HG03469 (cell line): Measurements from ENCODE around the gene RNF133.

Experiments used
- ATAC-seq: cut with Tn5 transposase; IDR thresholded peaks from one replicate; pipeline ENCODE4 v1.9.1; 2021; ENCODE audit warnings: mild to moderate bottlenecking, moderate library complexity, moderate number of reproducible peaks; ENCODE audit not compliant: unreplicated experiment

Gene RNF133, protein sequence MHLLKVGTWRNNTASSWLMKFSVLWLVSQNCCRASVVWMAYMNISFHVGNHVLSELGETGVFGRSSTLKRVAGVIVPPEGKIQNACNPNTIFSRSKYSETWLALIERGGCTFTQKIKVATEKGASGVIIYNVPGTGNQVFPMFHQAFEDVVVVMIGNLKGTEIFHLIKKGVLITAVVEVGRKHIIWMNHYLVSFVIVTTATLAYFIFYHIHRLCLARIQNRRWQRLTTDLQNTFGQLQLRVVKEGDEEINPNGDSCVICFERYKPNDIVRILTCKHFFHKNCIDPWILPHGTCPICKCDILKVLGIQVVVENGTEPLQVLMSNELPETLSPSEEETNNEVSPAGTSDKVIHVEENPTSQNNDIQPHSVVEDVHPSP

GRCh38 chr7:122699017-122699416 is at the start of gene RNF133:
TSS of gene RNF133 (minus strand) at chr7:122699117. CDS start at chr7:122698918, 199 bp downstream.
- ATAC-seq, result no peak

DNA sequence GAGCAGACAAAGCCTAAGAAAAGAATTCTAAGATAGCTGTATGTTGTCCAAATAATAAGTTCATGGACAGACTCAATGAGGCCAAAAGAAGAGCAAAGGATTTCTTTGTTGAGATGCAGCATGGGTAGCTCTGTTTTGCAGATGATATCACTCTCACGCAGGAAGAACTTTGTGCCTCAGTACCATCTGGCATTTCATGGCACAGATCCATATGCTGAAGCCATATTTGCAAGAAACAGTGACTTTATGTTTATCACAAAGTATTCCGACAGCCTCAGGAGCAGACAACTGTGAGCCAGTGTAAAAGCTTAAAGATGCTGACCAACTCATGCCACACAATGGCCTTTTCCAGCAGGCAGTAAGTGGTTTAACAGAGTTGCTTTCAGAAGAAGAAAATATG is 49.3 kb upstream of the RNF133 start:
- no peak for ATAC-seq

GRCh38 chr7:122746948-122747347 is 48.0 kb upstream of the RNF133 start:
- no peak for ATAC-seq

- ATAC-seq, result no peak
Measured at GRCh38 chr7:122743211-122743610, 44.3 kb upstream of the RNF133 start.

- ATAC-seq, result no peak
Measured at GRCh38 chr7:122738947-122739346, 40.0 kb upstream of the RNF133 start.

DNA sequence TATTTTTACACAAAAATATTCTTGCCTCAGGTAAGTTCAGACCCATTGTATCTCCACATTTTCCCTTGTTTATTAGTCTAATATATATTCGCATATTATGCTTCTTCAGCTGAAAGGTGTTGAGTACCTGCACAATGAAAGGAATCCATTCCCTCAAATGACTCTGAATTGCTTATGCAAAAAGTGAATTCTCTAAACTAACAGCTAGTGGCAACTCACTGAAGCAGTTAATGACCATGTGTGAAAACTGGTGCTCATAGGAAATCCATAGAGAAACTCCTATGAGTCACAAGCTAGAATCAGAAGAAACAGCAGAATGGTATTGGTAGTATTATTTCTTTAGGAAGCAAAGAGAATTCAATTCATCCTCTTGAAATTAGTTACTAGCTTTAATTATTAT is 37.3 kb upstream of the RNF133 start:
- no peak for ATAC-seq

DNA sequence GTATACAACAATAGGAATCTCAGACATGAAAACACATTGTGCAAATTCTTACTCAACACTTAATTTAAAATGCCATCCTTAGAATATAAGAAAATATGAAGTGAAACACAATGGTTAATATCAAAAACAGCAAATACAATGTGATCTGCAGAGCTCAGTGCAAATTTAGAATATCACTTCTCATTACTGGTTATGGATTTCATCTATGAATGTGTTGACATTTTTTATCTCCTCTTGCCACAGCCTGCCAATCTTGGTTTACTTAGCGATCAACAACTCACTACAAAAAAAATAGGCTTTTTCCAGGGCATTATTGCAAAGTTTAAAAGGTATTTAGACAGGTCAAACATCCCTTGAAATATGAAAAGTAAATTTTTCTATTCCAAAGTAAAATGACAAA is 28.8 kb upstream of the RNF133 start:
- no peak for ATAC-seq

DNA sequence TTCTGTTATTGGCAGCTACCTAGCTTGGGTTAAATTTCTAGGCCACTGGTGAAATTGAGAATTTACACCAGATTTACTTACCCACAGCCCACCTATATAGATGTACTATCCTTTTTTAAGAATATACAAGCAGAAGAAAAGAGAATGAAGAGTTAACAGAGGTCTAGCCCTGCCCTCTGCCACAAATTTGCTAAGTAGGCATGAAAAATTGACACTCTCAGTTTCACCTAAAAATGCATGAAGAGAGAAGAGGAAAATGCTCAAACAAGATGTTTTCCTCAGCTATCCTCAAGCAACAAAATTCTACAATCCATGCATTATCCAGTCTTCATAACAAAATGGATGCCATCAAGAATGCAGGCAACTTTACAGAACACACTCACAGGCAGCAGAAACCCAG is 28.4 kb upstream of the RNF133 start:
- no peak for ATAC-seq

DNA sequence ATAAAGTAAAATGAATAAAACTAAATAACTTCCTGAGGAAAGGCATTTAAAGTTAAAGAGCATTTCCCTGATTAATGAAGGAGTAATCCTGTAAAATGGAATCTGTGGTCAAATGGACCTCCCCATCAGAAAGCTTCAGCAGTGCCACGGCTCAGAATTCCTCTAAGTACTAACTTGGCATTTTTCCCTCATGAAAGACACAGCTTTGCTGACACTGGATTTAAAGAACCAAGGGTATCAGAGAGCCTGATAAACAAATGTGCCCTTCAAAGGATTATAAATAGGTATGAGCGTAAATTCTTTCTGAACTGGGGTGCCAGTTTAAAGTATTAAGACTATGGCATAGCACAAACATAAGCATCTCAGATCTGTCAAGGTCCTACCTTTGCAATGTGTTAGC is 28.0 kb upstream of the RNF133 start:
- no peak for ATAC-seq

GRCh38 chr7:122724366-122724765 is 25.4 kb upstream of the RNF133 start:
- ATAC-seq, result no peak

GRCh38 chr7:122719010-122719578 is 20.2 kb upstream of the RNF133 start:
- no peak for ATAC-seq

GRCh38 chr7:122717356-122718089 is 18.6 kb upstream of the RNF133 start:
- no peak for ATAC-seq

GRCh38 chr7:122715183-122715582 is 16.3 kb upstream of the RNF133 start:
- ATAC-seq, result no peak

DNA sequence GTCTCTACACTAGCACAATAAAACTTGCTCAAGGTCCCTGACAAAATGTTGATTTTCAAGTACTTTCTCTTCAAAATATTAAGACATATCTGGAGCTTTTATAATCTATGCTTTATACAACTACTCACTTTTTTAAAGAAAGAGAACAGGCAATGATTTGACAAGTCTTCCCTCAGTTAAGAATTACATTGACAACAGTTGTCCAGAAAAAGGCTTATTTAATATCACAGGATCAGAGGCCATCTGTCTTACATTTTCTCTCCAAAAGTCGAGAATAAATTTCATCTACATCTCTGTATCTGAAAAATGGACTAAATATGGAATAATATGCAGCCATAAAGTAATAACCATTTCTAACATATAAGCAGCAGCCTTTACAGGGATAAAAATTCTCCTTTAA is 12.0 kb upstream of the RNF133 start:
- ATAC-seq, result no peak

- ATAC-seq, result no peak
Measured at GRCh38 chr7:122709930-122710646, 11.2 kb upstream of the RNF133 start.

- no peak for ATAC-seq
Measured at GRCh38 chr7:122706836-122707235, 7.9 kb upstream of the RNF133 start.

DNA sequence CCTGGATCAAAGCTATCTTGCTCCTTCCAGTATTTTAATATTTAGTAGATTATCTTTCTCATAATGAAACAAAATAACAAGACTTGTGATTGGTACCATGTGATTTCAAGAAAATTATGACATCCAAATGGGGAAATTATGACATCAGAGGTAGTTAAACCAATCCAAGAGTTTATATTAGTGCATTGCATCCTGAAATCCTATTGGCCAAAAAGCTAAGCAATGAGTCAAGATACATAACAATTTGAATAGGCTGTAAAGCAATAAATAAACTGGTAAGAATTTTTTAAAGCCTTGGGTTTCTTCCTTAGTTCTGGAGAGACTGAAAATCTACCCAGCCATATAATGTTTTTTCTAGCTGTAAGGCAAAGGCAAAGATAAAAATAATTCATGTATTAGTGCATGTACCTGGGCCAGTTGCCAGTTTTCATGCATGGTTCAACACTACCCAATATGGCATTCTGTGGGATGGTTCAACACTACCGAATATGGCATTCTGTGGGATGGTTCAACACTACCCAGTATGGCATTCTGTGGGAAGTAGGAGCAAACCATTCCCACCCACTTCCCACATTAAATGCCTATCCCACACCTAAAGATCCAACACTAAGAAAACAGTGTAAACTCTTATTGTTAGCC is 4.1 kb upstream of the RNF133 start, which contains the start of gene RNF148:
TSS of gene RNF148 (minus strand) at position 51 of the 639 bp plus-strand sequence. CDS start 172 bp downstream, outside the sequence.
- no peak for ATAC-seq

- no peak for ATAC-seq
Measured at GRCh38 chr7:122695816-122696215, 3.1 kb downstream of the RNF133 start.

GRCh38 chr7:122694697-122695096 is 4.2 kb downstream of the RNF133 start:
- ATAC-seq, result no peak

DNA sequence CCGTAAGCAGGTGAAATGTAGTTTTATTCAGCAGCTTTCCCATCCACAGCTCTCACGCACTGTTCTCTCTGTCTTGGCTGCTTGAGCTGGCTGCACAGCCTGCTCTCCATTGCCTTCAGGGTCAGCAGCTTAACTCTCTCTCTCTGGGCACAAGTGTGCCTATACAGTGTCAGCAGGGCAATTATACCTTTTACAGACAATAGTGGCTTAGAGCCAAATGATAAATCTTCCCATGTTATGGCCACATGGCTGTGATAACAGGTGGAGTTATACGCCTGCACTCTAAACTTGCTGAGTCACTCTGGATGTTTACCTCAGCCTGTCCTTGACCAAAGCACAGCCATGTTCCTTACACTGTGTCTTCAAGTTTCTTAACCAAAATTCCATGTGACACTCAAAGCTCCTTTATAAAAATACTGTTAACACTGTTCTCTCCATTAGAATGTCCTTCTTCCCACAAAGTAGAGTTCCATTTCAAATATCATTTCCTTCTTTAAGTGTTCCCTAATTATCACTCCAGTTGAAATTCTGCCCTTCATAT is 6.1 kb downstream of the RNF133 start:
- ATAC-seq, result no peak
